A549 (cell line): Measurements from ENCODE around the gene CREBL2. TPM values are rescaled to one million over a fixed set of nuclear protein-coding genes. Genes with fewer than 3 reads are reported as not detected.
"Not testable (repeated sequence)": the region's sequence is repeated elsewhere in the genome, so short reads cannot be mapped to it uniquely, and the experiment has no call there.

ENCODE experiments used
- ATAC-seq, 2 experiments: fragments of 200-7000 bp in 1 of 2; fragments of >200 bp in 1 of 2; cut with Nextera tagmentation in 1 of 2; cut with Tn5 transposase in 1 of 2; 3 replicates each; pipeline versions ENCODE4 v1.8.0 to v1.9.1; 2018 to 2020; ENCODE audit warnings: mild to moderate bottlenecking in 1 of 2, moderate library complexity in 1 of 2
- CTCF ChIA-PET: fragments of 300-600 bp; sonication (Branson Sonifier 250); formaldehyde crosslinking; extraction: SDS; loops from one replicate; lab custom pipeline; 2021; ENCODE audit warnings: antibody characterized with exemption, inconsistent platforms; lab: Yijun Ruan, JAX
- POLR2A ChIA-PET: fragments of 350-600 bp; formaldehyde crosslinking; extraction: SDS; loops from one replicate; lab custom pipeline; 2021; ENCODE audit warnings: antibody characterized with exemption, inconsistent platforms; lab: Yijun Ruan, JAX
- DNase-seq, 2 experiments: peaks; one replicate each; pipeline versions ENCODE4 v3.0.0 to v3.0.0-alpha.2; 2011 to 2016; ENCODE audit warnings: low read depth in 1 of 2, low spot score in 1 of 2
- FAIRE-seq: peaks from 2 replicates; lab custom pipeline; 2011; peaks lifted over from hg19 to GRCh38; lab: Jason Lieb, UNC
- H3K27ac ChIP-seq, 2 experiments: fragments of >200 bp; sonication (Bioruptor Twin); formaldehyde crosslinking; 3 replicates each; pipeline ENCODE4 v1.5.1; 2016 to 2017
- H3K4me1 ChIP-seq: fragments of >200 bp; sonication (Bioruptor Twin); formaldehyde crosslinking; 3 replicates; pipeline ENCODE4 v1.6.1; 2016
- H3K4me2 ChIP-seq: fragments of >200 bp; sonication (Bioruptor Twin); formaldehyde crosslinking; 3 replicates; pipeline ENCODE4 v1.6.1; 2016
- H3K4me3 ChIP-seq: fragments of >200 bp; sonication (Bioruptor Twin); formaldehyde crosslinking; 3 replicates; pipeline ENCODE4 v1.5.1; 2016
- H3K9me3 ChIP-seq: fragments of >200 bp; sonication (Bioruptor Twin); formaldehyde crosslinking; 3 replicates; pipeline ENCODE4 v1.6.1; 2016
- BHLHE40 ChIP-seq: IDR thresholded peaks from 2 replicates; pipeline ENCODE4 v1.6.1; 2012; ENCODE audit warnings: low read depth, low read length, inconsistent platforms
- CBX8 ChIP-seq: fragments of 200-600 bp; sonication (generic); IDR thresholded peaks from 2 replicates; pipeline ENCODE4 v1.6.1; 2016
- CEBPB ChIP-seq, 2 experiments: fragments of >200 bp in 1 of 2; sonication (Bioruptor Twin) in 1 of 2; formaldehyde crosslinking in 1 of 2; IDR thresholded peaks; 2 replicates each; pipeline ENCODE4 v1.6.1; 2012 to 2016
- CHD2 ChIP-seq: fragments of 150-350 bp; IDR thresholded peaks from 2 replicates; pipeline ENCODE4 v1.6.1; 2014; ENCODE audit warnings: low read length; ENCODE audit not compliant: partially characterized antibody
- FOSL2 ChIP-seq, 2 experiments: fragments of 450-650 bp in 1 of 2; fragments of >200 bp in 1 of 2; sonication (Bioruptor Twin) in 1 of 2; formaldehyde crosslinking; IDR thresholded peaks; 2 replicates each; pipeline versions ENCODE4 v1.5.0 to v1.6.1; 2016 to 2020; ENCODE audit warnings: mild to moderate bottlenecking in 1 of 2, moderate library complexity in 1 of 2
- JUNB ChIP-seq: fragments of >200 bp; sonication (Bioruptor Twin); formaldehyde crosslinking; IDR thresholded peaks from 2 replicates; pipeline ENCODE4 v1.6.1; 2016
- KDM1A ChIP-seq: fragments of 200-600 bp; sonication (generic); IDR thresholded peaks from 2 replicates; pipeline ENCODE4 v1.6.1; 2016; ENCODE audit warnings: low read depth, mild to moderate bottlenecking
- KDM5A ChIP-seq: fragments of 200-600 bp; sonication (generic); IDR thresholded peaks from 2 replicates; pipeline ENCODE4 v1.6.1; 2016; ENCODE audit warnings: antibody characterized with exemption, mild to moderate bottlenecking
- MYC ChIP-seq: IDR thresholded peaks from 2 replicates; pipeline ENCODE4 v1.6.1; 2012; ENCODE audit warnings: mild to moderate bottlenecking, inconsistent platforms, low read length, improper control_type of control experiment, borderline replicate concordance
- NFE2L2 ChIP-seq: fragments of 150-350 bp; conservative IDR thresholded peaks from 2 replicates; pipeline ENCODE4 v1.6.1; 2014; ENCODE audit warnings: low read length
- NPAS2 ChIP-seq: fragments of 250-450 bp; sonication (Bioruptor Pico); IDR thresholded peaks from 2 replicates; pipeline ENCODE4 v1.8.0; 2022; ENCODE audit warnings: mild to moderate bottlenecking, moderate library complexity, borderline replicate concordance
- PHF8 ChIP-seq: fragments of 200-600 bp; sonication (generic); IDR thresholded peaks from 2 replicates; pipeline ENCODE4 v1.6.1; 2016; ENCODE audit warnings: low read depth, mild to moderate bottlenecking, antibody characterized with exemption, moderate library complexity, borderline replicate concordance
- POLR2A ChIP-seq: IDR thresholded peaks from 2 replicates; pipeline ENCODE4 v1.6.1; 2012; ENCODE audit warnings: mild to moderate bottlenecking, low read length
- SMC3 ChIP-seq: fragments of >200 bp; sonication (Bioruptor Twin); formaldehyde crosslinking; IDR thresholded peaks from 3 replicates; pipeline ENCODE4 v1.6.1; 2018; ENCODE audit warnings: inconsistent platforms
- SREBF2 ChIP-seq: fragments of 450-650 bp; IDR thresholded peaks from 2 replicates; pipeline ENCODE4 v1.6.1; 2014; ENCODE audit warnings: mild to moderate bottlenecking, moderate library complexity
- TP53 ChIP-seq: fragments of 250-450 bp; sonication (Bioruptor Pico); IDR thresholded peaks from 2 replicates; pipeline ENCODE4 v1.5.0; 2021; ENCODE audit warnings: mild to moderate bottlenecking, moderate library complexity
- ZFP36 ChIP-seq: fragments of 450-650 bp; IDR thresholded peaks from 2 replicates; pipeline ENCODE4 v1.6.1; 2014; ENCODE audit warnings: borderline replicate concordance; ENCODE audit not compliant: partially characterized antibody
- WGBS: methylation state at CpG from one replicate; pipeline ENCODE4 v1.1.6; 2017; ENCODE audit errors: missing lambda C conversion rate; 5-methylcytosine and 5-hydroxymethylcytosine counted together
- polyA plus RNA-seq, 4 experiments: library from polyadenylated mRNA; depleted of rRNA in 3 of 4; stranded (reverse); fragments of >200 nt; fragmentation: RNase III in 1 of 4; extraction: RNeasy Plus Mini Kit Qiagen cat#74134 plus additional on column Dnase treatment in 1 of 4; gene quantifications; 2 replicates in 3 of 4; 3 replicates in 1 of 4; pipeline ENCODE4 v1.2.3, GENCODE V29; 2011 to 2017
- TF ChIP-seq, protein P1 (sequence below): fragments of 450-650 bp; IDR thresholded peaks from 2 replicates; pipeline ENCODE4 v1.6.1; 2014; ENCODE audit warnings: antibody characterized with exemption
- TF ChIP-seq, protein P2 (sequence below): IDR thresholded peaks from 2 replicates; pipeline ENCODE4 v1.6.1; 2012; ENCODE audit warnings: low read depth, borderline replicate concordance
- TF ChIP-seq, protein P3 (sequence below): IDR thresholded peaks from 2 replicates; pipeline ENCODE4 v1.6.1; 2012

The CREBL2 gene
- polyA plus RNA-seq, 2 of the 4 experiments (the other 2 are of a cell fraction), result 24.3 to 31.4 TPM

DNA sequence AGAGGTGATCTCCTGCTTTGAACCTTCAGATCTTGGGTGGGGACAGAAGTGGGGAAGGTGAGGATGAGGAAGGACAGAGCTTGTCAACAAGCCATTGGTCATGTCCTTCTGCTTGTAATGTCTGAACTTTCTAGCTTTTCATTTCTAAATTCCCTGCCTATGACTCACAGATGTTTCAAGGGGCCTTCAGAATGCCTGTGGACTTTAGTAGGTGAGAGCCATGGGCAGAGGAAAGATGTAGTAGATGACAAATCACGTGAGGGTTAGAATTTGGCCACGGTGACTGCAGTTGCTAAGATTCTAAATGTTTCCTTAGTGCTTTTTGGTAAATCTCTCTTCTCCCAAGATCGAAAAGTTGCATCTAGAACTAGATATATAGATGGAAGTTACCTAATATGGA lies 18.7 kb upstream of the CREBL2 start:
- no peak for TF ChIP-seq FOSL2 (IDR thresholded peaks at IDR 0.05)
- peak; percentile 72 for TF ChIP-seq FOSL2 (CRISPR knock-in tag; IDR thresholded peaks at IDR 0.05)
- TF ChIP-seq, protein P1, sequence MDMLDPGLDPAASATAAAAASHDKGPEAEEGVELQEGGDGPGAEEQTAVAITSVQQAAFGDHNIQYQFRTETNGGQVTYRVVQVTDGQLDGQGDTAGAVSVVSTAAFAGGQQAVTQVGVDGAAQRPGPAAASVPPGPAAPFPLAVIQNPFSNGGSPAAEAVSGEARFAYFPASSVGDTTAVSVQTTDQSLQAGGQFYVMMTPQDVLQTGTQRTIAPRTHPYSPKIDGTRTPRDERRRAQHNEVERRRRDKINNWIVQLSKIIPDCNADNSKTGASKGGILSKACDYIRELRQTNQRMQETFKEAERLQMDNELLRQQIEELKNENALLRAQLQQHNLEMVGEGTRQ, result 0 out of 2 replicates have a peak, but pooled peaks have one; percentile 19
- TF ChIP-seq CBX8, result no peak
- Histone ChIP-seq H3K9me3 (no peaks in the 10 kb centered on the region), H3K4me3 (no peak overlapping the region), H3K4me2 (peak overlapping the region; percentile 30), H3K4me1 (peaks cover 9% of the 10 kb centered on the region), H3K27ac (peak overlapping the region; percentile 42 to 56)
- CTCF ChIA-PET, result interaction anchor here (0.8 to 1.5 kb wide), 5 partner anchors 9 to 215 kb away, joined by 3 read pairs; no protein-coding TSS in a partner anchor
- ATAC-seq (peak in 1 of 2 experiments; percentile 63; a peak in 3 of 6 replicates), DNase-seq (peak; percentile 35 to 48), FAIRE-seq (no peak)
- WGBS, result 33% methylated on average over 3 of the region's 3 CpGs
- POLR2A ChIA-PET, result no interaction called here

DNA sequence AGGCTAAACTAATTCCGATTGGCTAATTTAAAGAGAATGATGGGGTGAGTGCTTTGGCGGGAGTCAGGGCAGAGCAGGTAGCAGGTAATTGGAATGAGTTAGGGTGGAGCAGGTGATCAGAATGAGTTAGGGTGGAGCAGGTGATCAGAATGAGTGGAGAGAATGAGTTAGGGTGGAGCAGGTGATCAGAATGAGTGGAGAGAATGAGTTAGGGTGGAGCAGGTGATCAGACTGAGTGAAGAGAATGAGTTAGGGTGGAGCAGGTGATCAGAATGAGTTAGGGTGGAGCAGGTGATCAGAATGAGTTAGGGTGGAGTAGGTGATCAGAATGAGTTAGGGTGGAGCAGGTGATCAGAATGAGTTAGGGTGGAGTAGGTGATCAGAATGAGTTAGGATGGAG lies 15.7 kb upstream of the CREBL2 start:
- POLR2A ChIA-PET, DNase-seq, H3K4me1 ChIP-seq, H3K4me2 ChIP-seq, H3K27ac ChIP-seq, ATAC-seq, H3K4me3 ChIP-seq, FAIRE-seq, H3K9me3 ChIP-seq: not testable (repeated sequence)
- WGBS, result 79% methylated on average over 2 of the region's 2 CpGs
- CTCF ChIA-PET, result interaction anchor here (1.3 kb wide), 1 partner anchor 31 kb away, joined by 3 read pairs; no protein-coding TSS in a partner anchor

DNA sequence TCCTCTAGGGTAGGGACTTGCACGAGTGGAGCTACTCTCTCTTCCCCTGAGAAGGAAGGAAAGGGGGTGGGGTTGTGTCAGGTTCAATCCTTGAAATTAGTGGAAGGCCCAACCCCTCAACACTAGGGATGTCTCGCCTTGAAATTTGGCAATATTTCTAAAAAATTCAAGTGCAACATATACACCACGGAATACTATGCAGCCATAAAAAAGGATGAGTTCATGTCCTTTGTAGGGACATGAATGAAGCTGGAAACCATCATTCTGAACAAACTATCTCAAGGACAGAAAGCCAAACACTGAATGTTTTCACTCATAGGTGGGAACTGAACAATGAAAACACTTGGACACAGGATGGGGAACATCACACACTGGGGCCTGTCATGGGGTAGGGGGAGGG lies 15.1 kb upstream of the CREBL2 start:
- H3K4me2 ChIP-seq, H3K4me1 ChIP-seq, POLR2A ChIA-PET, DNase-seq, H3K27ac ChIP-seq, H3K9me3 ChIP-seq, CTCF ChIA-PET, H3K4me3 ChIP-seq, FAIRE-seq, ATAC-seq: not testable (repeated sequence)
- 63% methylated on average over 3 of the region's 3 CpGs for WGBS

DNA sequence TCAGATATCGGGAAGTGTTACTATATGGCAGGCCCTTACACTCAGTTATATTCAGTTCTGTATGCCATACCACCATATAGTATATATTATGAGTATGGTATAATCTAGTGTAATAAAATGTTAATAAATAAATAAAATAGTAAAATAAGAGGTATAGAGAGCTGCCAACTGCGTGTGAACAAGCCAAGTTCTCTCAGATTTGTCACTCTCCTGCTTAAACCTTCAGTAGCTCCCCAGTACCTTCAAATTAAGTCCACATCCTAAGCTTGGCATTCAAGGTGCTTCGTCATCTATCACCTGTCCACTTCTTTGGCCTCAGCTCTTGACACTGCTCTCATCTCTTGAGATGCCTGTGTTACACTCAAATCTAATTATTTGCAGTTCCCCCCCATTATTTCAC lies 12.8 kb upstream of the CREBL2 start:
- H3K27ac ChIP-seq, result no peak overlapping the region

DNA sequence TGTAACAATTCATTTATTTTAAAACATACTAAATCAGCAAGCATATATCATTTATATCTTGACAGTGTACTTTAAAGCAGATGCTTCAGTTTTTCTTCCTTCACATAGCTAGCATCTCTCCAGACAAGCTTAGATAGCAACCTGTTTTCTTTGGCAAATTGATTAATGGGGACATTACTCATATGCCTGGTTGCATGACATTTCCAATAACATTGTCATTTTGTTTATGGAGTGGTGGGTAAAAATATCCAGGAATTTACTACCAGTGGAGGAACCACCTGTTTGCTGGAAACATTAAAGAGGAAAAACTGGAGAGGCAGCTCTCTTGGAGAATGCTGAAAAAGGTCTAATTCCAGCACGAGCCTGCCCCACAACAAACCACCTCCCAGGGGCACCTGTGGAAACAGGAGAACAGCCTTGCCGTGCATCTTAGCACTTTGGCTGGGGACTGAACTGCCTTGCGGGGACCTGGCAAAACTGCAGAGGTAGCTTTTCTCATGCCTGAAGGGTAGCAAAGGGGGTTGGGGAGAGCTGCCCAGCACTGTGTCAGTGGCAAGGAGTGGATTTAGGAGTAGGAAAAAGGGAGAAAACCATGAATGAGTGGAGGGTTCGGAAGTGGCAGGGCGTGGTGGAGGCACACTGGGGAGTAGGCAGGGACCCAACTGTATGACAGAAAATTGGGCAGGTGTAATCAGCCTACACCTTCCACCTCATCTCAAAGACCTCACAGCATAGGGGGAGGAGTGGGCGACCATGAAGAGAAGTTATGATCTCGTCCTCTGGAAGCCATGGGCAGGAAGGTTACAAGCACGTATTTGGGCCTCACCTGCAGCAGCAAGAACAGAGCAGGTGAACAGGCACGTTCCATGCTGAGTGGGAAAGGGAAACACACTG lies 11.7 kb upstream of the CREBL2 start:
- ChIA-PET CTCF (interaction anchor here (1.0 to 1.3 kb wide), 2 partner anchors 12 to 223 kb away, joined by 3 read pairs; no protein-coding TSS in a partner anchor), POLR2A (no interaction called here)
- ATAC-seq (0 out of 6 replicates have a peak, but pooled peaks of 1 of the 2 experiments have one; percentile 24), DNase-seq (no peak), FAIRE-seq (no peak)
- H3K9me3 ChIP-seq, result no peaks in the 10 kb centered on the region
- TF ChIP-seq PHF8 (no peak), SREBF2 (no peak), SMC3 (no peak), NPAS2 (CRISPR knock-in tag) (no peak), KDM1A (no peak), BHLHE40 (no peak), MYC (no peak), KDM5A (no peak), JUNB (no peak), CEBPB (IDR thresholded peaks at IDR 0.05) (no peak), CHD2 (no peak), NFE2L2 (no peak)
- TF ChIP-seq, protein P2, sequence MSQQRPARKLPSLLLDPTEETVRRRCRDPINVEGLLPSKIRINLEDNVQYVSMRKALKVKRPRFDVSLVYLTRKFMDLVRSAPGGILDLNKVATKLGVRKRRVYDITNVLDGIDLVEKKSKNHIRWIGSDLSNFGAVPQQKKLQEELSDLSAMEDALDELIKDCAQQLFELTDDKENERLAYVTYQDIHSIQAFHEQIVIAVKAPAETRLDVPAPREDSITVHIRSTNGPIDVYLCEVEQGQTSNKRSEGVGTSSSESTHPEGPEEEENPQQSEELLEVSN, result no peak
- TF ChIP-seq, protein P1, result no peak
- TF ChIP-seq, protein P3, sequence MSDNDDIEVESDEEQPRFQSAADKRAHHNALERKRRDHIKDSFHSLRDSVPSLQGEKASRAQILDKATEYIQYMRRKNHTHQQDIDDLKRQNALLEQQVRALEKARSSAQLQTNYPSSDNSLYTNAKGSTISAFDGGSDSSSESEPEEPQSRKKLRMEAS, result no peak
- no peak overlapping the region for H3K4me3 ChIP-seq
- no peak overlapping the region for H3K4me2 ChIP-seq
- H3K27ac ChIP-seq, result peak overlapping the region in 1 of 2 experiments; percentile 52; a peak in 3 of 6 replicates
- H3K4me1 ChIP-seq, result no peaks in the 10 kb centered on the region; the same call in 2 of the 3 replicates
- 73% methylated on average over 9 of the region's 9 CpGs for WGBS

More for the DNA sequence above, 12.8 kb upstream of the CREBL2 start:
- ATAC-seq (no peak), FAIRE-seq (no peak), DNase-seq (no peak)
- POLR2A ChIA-PET, result no interaction called here
- no peaks in the 10 kb centered on the region; the same call in 2 of the 3 replicates for H3K4me1 ChIP-seq
- no peaks in the 10 kb centered on the region for H3K9me3 ChIP-seq
- TF ChIP-seq POLR2A (no peak), PHF8 (no peak), ZFP36 (peak; percentile 12), TP53 (no peak)
- H3K4me2 ChIP-seq, result no peak overlapping the region
- WGBS, result 69% methylated on average over 3 of the region's 3 CpGs
- CTCF ChIA-PET, result interaction anchor here (1.3 kb wide), 1 partner anchor 222 kb away, joined by 3 read pairs; no protein-coding TSS in a partner anchor
- no peak overlapping the region for H3K4me3 ChIP-seq
